ENCODE results near the gene RYR3. TPM values are rescaled to one million over a fixed set of nuclear protein-coding genes. Genes with fewer than 3 reads are reported as not detected.

RYR3 gene
- total RNA-seq, 1 donor from 2014 or later = 0.32 TPM

DNA sequence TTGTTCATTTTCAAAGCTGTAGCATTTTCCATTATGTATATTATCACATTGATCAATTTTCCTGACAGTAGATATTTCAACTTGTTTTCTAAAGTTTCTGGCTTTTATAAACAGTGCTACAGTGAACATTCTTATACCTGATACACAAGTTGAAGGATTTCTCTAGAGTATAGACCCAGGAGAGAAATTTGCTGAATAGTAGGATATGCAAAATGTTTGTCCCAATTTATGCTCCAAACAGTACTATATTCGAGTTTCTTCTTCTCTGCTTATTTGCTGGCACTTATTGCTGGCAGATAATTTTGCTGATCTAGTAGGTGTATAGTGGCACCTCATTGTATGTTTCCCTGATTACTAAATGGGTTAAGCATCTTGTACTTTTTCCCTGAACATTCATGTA lies 540.3 kb downstream of the RYR3 start:
- intact Hi-C loops (cut with DNase I) = no loop called here
- no peak overlapping the region for H3K4me3 ChIP-seq
- H3K9me3 ChIP-seq = no peaks in the 10 kb centered on the region
- no peak for ATAC-seq
- TF ChIP-seq CTCF (IDR thresholded peaks at IDR 0.05) = no peak
- H3K27ac ChIP-seq = no peak overlapping the region
- H3K27me3 ChIP-seq (ENCODE audit: low read depth) = no peaks in the 10 kb centered on the region
- H3K4me1 ChIP-seq = no peaks in the 10 kb centered on the region
- H3K36me3 ChIP-seq = no peaks in the 10 kb centered on the region
- no peak for DNase-seq

GRCh38 chr15:33852094-33852493 lies 541.3 kb downstream of the RYR3 start:
- intact Hi-C loops (cut with DNase I) = no loop called here
- TF ChIP-seq CTCF (IDR thresholded peaks at IDR 0.05) = no peak
- Histone ChIP-seq H3K4me1 (no peaks in the 10 kb centered on the region), H3K36me3 (no peaks in the 10 kb centered on the region), H3K27ac (no peak overlapping the region), H3K4me3 (no peak overlapping the region), H3K9me3 (no peaks in the 10 kb centered on the region), H3K27me3 (ENCODE audit: low read depth) (no peaks in the 10 kb centered on the region)
- ATAC-seq = no peak
- DNase-seq = no peak

DNA sequence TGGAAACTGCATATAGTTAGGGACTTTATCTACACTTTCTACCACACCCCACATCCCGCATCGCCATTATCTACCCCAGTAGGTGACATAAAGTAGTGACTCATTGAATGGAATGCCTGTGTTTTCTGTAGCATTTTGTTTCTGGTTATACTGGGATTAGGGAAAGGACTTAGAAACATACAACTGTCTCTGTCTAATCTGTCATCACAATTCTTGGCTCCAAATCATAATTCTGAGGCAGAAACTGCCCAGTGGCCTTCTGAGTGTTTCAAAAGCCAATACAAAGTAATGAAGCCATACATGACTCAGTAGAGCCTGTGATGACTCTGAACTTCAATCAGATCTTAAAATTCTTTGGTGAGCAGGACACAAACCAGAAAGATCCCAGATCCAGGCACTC lies 541.8 kb downstream of the RYR3 start:
- Histone ChIP-seq H3K9me3 (no peaks in the 10 kb centered on the region), H3K36me3 (no peaks in the 10 kb centered on the region), H3K4me1 (no peaks in the 10 kb centered on the region), H3K27me3 (ENCODE audit: low read depth) (no peaks in the 10 kb centered on the region), H3K4me3 (no peak overlapping the region), H3K27ac (no peak overlapping the region)
- ATAC-seq (no peak), DNase-seq (no peak)
- TF ChIP-seq CTCF (IDR thresholded peaks at IDR 0.05) = no peak
- intact Hi-C loops (cut with DNase I) = no loop called here

DNA sequence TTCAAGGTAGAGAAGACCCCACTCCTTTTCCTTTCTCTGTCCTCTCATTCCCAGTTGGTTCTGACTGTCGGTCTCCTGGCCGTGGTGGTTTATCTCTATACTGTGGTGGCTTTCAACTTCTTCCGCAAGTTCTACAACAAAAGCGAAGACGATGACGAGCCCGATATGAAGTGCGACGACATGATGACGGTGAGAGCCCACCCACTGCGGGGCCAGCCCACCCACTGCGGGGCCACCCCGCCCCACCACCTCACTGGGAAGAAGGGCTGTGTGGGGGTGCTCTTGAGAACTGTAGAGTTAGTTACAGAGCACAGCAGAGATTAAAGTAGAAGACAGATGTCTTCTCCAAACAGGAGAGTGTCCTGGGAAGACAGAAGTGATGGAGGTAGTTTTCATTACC lies 547.0 kb downstream of the RYR3 start:
- H3K4me1 ChIP-seq = no peaks in the 10 kb centered on the region
- no peak for ATAC-seq
- H3K4me3 ChIP-seq = no peak overlapping the region
- H3K27me3 ChIP-seq (ENCODE audit: low read depth) = no peaks in the 10 kb centered on the region
- no peak for DNase-seq
- H3K36me3 ChIP-seq = no peaks in the 10 kb centered on the region
- no peak for TF ChIP-seq CTCF (IDR thresholded peaks at IDR 0.05)
- intact Hi-C loops (cut with DNase I) = no loop called here
- no peak overlapping the region for H3K27ac ChIP-seq
- H3K9me3 ChIP-seq = no peaks in the 10 kb centered on the region

DNA sequence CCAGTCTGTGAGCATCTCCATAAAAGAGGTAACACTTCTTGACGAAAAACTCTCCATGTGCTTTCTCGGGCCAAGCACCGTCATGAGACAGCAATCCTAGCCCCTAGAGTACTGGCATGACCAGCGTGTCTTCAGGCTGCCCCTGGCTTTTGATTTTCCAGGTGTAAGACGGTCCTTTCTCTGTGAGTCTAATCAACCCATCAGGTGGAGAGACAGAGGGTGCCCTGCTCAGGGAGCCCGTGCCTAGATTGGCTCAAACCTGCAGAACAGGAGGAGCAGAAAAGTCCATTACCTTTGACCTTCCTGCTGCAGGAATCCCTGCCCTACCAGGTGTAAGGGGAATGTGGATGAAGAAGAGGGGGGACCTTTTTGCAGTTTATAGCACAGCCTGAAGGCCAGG lies 548.1 kb downstream of the RYR3 start:
- Histone ChIP-seq H3K27me3 (ENCODE audit: low read depth) (no peaks in the 10 kb centered on the region), H3K4me1 (no peaks in the 10 kb centered on the region), H3K4me3 (no peak overlapping the region), H3K36me3 (no peaks in the 10 kb centered on the region), H3K9me3 (no peaks in the 10 kb centered on the region), H3K27ac (no peak overlapping the region)
- TF ChIP-seq CTCF (IDR thresholded peaks at IDR 0.05) = no peak
- DNase-seq (no peak), ATAC-seq (no peak)
- intact Hi-C loops (cut with DNase I) = no loop called here

DNA sequence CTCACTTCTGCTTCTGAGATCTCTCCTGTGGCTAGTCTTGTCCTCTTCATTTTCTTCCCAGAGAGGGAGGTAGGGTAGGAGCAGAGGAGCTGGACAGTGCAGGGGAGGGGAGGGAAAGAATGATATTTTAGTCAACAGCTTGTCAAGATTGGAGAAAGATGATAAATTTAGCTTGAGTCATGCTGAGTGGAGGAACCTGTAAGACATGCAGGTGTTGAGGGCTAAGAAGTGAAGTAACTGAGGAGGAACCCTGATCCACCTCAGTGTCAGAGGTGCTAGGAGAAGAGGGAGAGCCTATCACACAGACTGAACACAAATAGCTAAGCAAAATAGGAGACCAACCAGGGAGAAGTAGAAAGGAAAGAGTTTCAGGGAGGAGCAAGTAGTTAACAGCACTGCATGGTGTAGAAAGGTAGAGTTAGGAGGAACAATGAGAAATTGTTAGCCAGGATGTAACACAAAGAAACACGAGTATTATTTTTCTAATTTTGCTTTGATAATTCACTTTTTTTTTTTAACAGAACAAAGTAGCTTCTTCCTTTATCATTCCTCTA lies 549.3 kb downstream of the RYR3 start:
- Histone ChIP-seq H3K36me3 (no peaks in the 10 kb centered on the region), H3K9me3 (no peaks in the 10 kb centered on the region)

More for the DNA sequence above, 549.3 kb downstream of the RYR3 start:
- H3K4me3 ChIP-seq = no peak overlapping the region
- TF ChIP-seq CTCF (IDR thresholded peaks at IDR 0.05) = no peak
- no peaks in the 10 kb centered on the region for H3K4me1 ChIP-seq
- DNase-seq (no peak), ATAC-seq (no peak)
- no peak overlapping the region for H3K27ac ChIP-seq
- no peaks in the 10 kb centered on the region for H3K27me3 ChIP-seq (ENCODE audit: low read depth)
- intact Hi-C loops (cut with DNase I) = no loop called here
